AG04450 (cell line): ENCODE data around the gene CCNK. TPM values are rescaled to one million over a fixed set of nuclear protein-coding genes. Genes with fewer than 3 reads are reported as not detected.

ENCODE experiments used
- CTCF ChIA-PET: fragments of 300-600, 350-600 bp; formaldehyde crosslinking; extraction: SDS; loops from one replicate; lab custom pipeline; 2022; ENCODE audit warnings: antibody characterized with exemption, inconsistent platforms; lab: Charles Lee
- POLR2A ChIA-PET: fragments of 350-600 bp; formaldehyde crosslinking; extraction: SDS; loops from one replicate; lab custom pipeline; 2021; ENCODE audit warnings: antibody characterized with exemption, inconsistent platforms; lab: Yijun Ruan, JAX
- DNase-seq: peaks from one replicate; pipeline ENCODE4 v3.0.0-alpha.2; 2011; ENCODE audit warnings: low read depth, low spot score
- H3K27ac ChIP-seq: one replicate; pipeline ENCODE4 v1.5.1; 2012; ENCODE audit warnings: low read depth, low read length, control low read depth
- H3K27me3 ChIP-seq: one replicate; pipeline ENCODE4 v1.6.0; 2012; ENCODE audit warnings: low read length; ENCODE audit not compliant: control insufficient read depth, insufficient read depth
- H3K4me3 ChIP-seq: 2 replicates; pipeline ENCODE4 v1.5.1; 2011; ENCODE audit warnings: mild to moderate bottlenecking, low read depth, low read length, control low read depth
- H3K9me3 ChIP-seq: 2 replicates; pipeline ENCODE4 v1.5.1; 2012; ENCODE audit warnings: low read length; ENCODE audit not compliant: control insufficient read depth, insufficient read depth
- polyA plus RNA-seq: library from polyadenylated mRNA; depleted of rRNA; stranded (reverse); fragments of >200 nt; gene quantifications from 2 replicates; pipeline ENCODE4 v1.2.3, GENCODE V29; 2011
- TF ChIP-seq, protein P1 (sequence below): IDR thresholded peaks from 2 replicates; pipeline ENCODE4 v1.5.1; 2011; ENCODE audit warnings: low read depth, low read length, control low read depth, inconsistent platforms

The CCNK gene
- polyA plus RNA-seq, 1 experiment = 18.9 TPM

DNA sequence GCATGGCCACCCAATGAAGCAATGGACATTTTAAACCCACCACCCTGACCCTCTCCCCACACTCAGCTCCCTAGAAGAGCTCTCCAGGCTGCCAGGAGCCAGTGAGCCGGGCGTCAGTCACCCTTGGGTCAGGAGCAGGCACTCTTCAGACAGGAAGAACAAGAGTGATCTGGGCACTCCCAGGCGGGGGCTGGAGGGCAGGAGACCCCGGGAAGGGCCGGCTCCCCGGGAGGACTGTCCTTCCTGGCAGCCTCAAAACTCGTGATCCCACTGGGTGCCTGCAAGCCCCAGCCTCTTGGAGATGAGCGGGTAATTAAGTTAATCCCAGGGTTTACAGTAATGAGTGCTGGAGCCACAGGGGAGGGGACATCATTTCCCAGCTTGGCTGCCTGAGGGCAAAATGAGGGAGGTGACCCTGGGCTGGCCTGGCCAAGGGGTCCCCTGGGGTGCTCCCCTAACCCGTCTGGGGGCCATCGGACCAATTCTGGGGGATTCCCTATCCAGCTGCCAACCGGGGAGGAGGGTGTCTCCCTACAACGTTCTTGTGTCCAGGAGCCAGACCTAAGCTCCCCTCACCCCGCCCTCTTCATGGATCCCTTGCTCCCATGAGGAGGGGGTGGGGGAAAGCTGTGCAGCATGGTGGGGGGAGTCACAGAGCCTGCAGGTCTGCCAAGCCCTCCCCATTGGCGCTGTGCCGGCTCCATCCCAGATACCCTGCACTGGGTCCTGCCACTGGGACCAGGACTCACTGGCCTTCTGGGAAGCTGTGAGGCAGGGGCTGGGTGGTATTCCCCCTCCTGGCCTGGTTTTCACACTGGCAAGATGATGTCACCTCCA is 59.2 kb downstream of the CCNK start:
- POLR2A ChIA-PET = interaction anchor here (1.0 kb wide), 1 partner anchor 144 kb away, joined by 3 read pairs; the partner anchor contains the start of gene CYP46A1
- H3K27ac ChIP-seq = no peak overlapping the region
- no peak overlapping the region for H3K4me3 ChIP-seq
- TF ChIP-seq, protein P1, sequence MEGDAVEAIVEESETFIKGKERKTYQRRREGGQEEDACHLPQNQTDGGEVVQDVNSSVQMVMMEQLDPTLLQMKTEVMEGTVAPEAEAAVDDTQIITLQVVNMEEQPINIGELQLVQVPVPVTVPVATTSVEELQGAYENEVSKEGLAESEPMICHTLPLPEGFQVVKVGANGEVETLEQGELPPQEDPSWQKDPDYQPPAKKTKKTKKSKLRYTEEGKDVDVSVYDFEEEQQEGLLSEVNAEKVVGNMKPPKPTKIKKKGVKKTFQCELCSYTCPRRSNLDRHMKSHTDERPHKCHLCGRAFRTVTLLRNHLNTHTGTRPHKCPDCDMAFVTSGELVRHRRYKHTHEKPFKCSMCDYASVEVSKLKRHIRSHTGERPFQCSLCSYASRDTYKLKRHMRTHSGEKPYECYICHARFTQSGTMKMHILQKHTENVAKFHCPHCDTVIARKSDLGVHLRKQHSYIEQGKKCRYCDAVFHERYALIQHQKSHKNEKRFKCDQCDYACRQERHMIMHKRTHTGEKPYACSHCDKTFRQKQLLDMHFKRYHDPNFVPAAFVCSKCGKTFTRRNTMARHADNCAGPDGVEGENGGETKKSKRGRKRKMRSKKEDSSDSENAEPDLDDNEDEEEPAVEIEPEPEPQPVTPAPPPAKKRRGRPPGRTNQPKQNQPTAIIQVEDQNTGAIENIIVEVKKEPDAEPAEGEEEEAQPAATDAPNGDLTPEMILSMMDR = no peak
- no peaks in the 10 kb centered on the region for H3K27me3 ChIP-seq
- no peak for DNase-seq
- CTCF ChIA-PET = no interaction called here
- H3K9me3 ChIP-seq = no peaks in the 10 kb centered on the region; the same call in 1 of the 2 replicates

DNA sequence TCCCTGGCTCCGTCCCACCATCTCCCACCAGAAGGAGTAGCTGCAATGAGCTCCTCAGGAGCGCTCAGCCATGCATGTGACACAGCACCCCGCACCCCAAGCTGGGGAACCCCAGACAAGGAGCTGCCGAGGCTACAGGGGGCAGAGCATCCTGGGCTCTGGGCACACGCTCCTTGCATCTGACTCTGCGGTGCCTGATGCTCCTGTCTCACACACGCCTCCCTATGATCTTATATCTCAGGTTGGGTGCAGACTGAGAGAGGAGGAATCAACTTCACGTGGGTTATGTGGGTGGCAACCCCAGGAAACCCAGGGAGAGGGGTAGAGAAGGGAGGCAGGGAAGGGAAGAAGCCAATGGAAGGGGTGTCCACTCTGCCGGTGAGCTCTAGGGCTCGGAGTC is 60.0 kb downstream of the CCNK start:
- Histone ChIP-seq H3K4me3 (no peak overlapping the region), H3K9me3 (no peaks in the 10 kb centered on the region; the same call in 1 of the 2 replicates), H3K27me3 (no peaks in the 10 kb centered on the region), H3K27ac (no peak overlapping the region)
- DNase-seq = no peak
- CTCF ChIA-PET = no interaction called here
- TF ChIP-seq, protein P1 = no peak
- POLR2A ChIA-PET = interaction anchor here (0.7 to 1.0 kb wide), 3 partner anchors 8 to 143 kb away, joined by 3 read pairs; partner anchors contain the start of gene CYP46A1

DNA sequence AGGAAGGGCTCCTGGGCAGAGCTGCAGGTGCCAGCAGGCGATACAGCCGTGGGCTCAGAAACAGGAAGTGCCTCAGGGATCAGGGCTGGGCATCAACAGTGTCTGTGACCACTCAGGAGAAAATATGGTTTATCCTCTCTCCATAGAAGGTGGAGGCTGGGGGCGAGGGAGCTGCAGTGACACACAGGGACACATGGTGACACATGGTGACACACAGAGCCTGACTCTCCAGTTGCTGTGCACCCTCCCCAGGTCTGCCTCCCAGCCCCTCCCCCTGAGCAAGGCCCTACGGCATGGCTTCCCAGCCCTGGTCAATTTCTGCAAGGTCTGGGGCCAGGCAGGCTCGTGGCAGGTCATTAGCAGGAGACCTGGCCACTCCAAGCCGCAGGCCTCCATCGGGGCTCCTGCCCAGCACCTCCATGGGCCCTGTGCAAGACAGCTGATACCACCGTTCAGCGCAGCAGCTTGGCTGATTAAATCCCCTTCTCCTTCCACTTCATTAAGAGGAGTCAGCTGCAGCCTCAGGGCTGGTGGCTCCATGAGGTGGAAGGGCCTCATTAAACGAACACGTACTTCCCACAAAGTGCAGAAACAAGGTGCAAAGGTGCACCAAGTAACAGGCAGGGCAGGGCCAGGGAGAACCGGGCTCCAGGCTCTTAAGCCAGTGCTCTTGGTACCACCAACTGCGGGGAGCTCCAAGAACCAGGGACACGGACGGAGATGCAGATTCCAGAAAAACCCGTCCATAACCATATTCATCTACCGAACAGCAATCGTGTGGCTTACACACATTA is 60.7 kb downstream of the CCNK start:
- CTCF ChIA-PET = no interaction called here
- Histone ChIP-seq H3K27me3 (no peaks in the 10 kb centered on the region), H3K27ac (no peak overlapping the region), H3K9me3 (no peaks in the 10 kb centered on the region; the same call in 1 of the 2 replicates), H3K4me3 (no peak overlapping the region)
- no peak for DNase-seq
- TF ChIP-seq, protein P1 = no peak
- POLR2A ChIA-PET = interaction anchor here (0.7 to 0.8 kb wide), 2 partner anchors 9 kb away, joined by 3 read pairs; no protein-coding TSS in a partner anchor

DNA sequence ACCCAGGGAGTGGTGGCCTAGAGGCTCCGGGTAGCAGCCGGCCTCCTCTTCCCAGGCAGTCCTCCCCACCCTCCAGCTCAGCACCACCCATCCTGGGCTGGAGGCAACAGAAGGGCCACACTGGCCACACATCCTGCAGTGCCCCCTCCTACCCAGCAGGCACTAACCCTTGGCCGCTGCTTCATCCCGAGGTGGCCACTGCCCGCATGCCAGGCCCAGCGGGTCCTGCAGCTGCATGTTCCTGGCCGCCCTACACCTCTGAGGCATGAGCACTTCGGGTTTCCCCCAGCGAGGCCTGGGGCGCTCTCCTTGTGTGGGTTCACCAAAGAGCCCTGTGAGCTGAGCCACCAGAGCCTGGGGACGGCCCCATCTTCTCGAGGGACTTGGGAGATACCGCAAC is 61.4 kb downstream of the CCNK start:
- ChIA-PET CTCF (no interaction called here), POLR2A (no interaction called here)
- no peaks in the 10 kb centered on the region for H3K27me3 ChIP-seq

More for the DNA sequence above, 61.4 kb downstream of the CCNK start:
- Histone ChIP-seq H3K27ac (no peak overlapping the region), H3K9me3 (no peaks in the 10 kb centered on the region; the same call in 1 of the 2 replicates), H3K4me3 (no peak overlapping the region)
- DNase-seq = no peak
- TF ChIP-seq, protein P1 = no peak
